HG03378 (cell line): ENCODE measurements around the gene HMGXB4.

Source experiments
- ATAC-seq: cut with Tn5 transposase; IDR thresholded peaks from one replicate; pipeline ENCODE4 v1.9.1; 2021; ENCODE audit warnings: mild to moderate bottlenecking, moderate library complexity; ENCODE audit not compliant: unreplicated experiment

HMGXB4 gene

GRCh38 chr22:35258191-35258988 lies 1.1 kb downstream of the HMGXB4 start:
- ATAC-seq: no peak

- ATAC-seq: no peak
These were observed 7.7 kb downstream of the HMGXB4 start for GRCh38 chr22:35264986-35265385.

GRCh38 chr22:35266277-35266676 lies 9.0 kb downstream of the HMGXB4 start:
- ATAC-seq: no peak

GRCh38 chr22:35269630-35270029 lies 12.3 kb downstream of the HMGXB4 start:
- ATAC-seq: no peak

- no peak for ATAC-seq
These were observed 17.0 kb downstream of the HMGXB4 start for GRCh38 chr22:35274154-35274871.

- no peak for ATAC-seq
These were observed 18.3 kb downstream of the HMGXB4 start for GRCh38 chr22:35275580-35275979.

GRCh38 chr22:35276019-35276418 lies 18.7 kb downstream of the HMGXB4 start:
- no peak for ATAC-seq

GRCh38 chr22:35288116-35288515 lies 30.8 kb downstream of the HMGXB4 start:
- ATAC-seq: no peak

GRCh38 chr22:35292786-35293185 lies 35.5 kb downstream of the HMGXB4 start:
- ATAC-seq: no peak

- ATAC-seq: no peak
These were observed 38.8 kb downstream of the HMGXB4 start for GRCh38 chr22:35296051-35296450.

- ATAC-seq: peak; percentile 21
These were observed 42.0 kb downstream of the HMGXB4 start for GRCh38 chr22:35299217-35299672.

- peak; percentile 96 for ATAC-seq
These were observed 42.6 kb downstream of the HMGXB4 start, which contains the start of gene TOM1 for GRCh38 chr22:35299673-35300499. TSS of gene TOM1 (plus strand) at chr22:35299894. CDS start at chr22:35299929, 35 bp downstream.

- ATAC-seq: no peak
These were observed 44.1 kb downstream of the HMGXB4 start for GRCh38 chr22:35301372-35301874.

- no peak for ATAC-seq
These were observed 45.8 kb downstream of the HMGXB4 start for GRCh38 chr22:35303029-35303624.

GRCh38 chr22:35305525-35306070 lies 48.3 kb downstream of the HMGXB4 start:
- no peak for ATAC-seq

- no peak for ATAC-seq
These were observed 49.2 kb downstream of the HMGXB4 start for GRCh38 chr22:35306350-35306967.

GRCh38 chr22:35307372-35307771 lies 50.1 kb downstream of the HMGXB4 start:
- ATAC-seq: no peak

GRCh38 chr22:35307892-35308291 lies 50.6 kb downstream of the HMGXB4 start:
- no peak for ATAC-seq

- ATAC-seq: peak; percentile 37
These were observed 51.3 kb downstream of the HMGXB4 start for GRCh38 chr22:35308480-35309021.
